HG03457 (cell line): Measurements from ENCODE around the gene DOCK4.

Experiments used
- ATAC-seq: cut with Tn5 transposase; IDR thresholded peaks from one replicate; pipeline ENCODE4 v1.9.1; 2021; ENCODE audit warnings: moderate number of reproducible peaks; ENCODE audit not compliant: unreplicated experiment

The DOCK4 gene

GRCh38 chr7:112215787-112216186 is 9.6 kb upstream of the DOCK4 start:
- no peak for ATAC-seq

GRCh38 chr7:112214883-112215282 is 8.7 kb upstream of the DOCK4 start:
- ATAC-seq: no peak

GRCh38 chr7:112214268-112214667 is 8.1 kb upstream of the DOCK4 start:
- no peak for ATAC-seq

GRCh38 chr7:112213735-112214134 is 7.5 kb upstream of the DOCK4 start:
- no peak for ATAC-seq

GRCh38 chr7:112212571-112212970 is 6.4 kb upstream of the DOCK4 start:
- no peak for ATAC-seq

GRCh38 chr7:112211348-112211907 is 5.2 kb upstream of the DOCK4 start:
- no peak for ATAC-seq

- no peak for ATAC-seq
These were observed 1.6 kb upstream of the DOCK4 start for GRCh38 chr7:112207765-112208164.

GRCh38 chr7:112206991-112207592 is 893 bp upstream of the DOCK4 start:
- no peak for ATAC-seq

- ATAC-seq: peak; percentile 0
These were observed 609 bp downstream of the DOCK4 start for GRCh38 chr7:112205343-112206237.

- no peak for ATAC-seq
These were observed 1.5 kb downstream of the DOCK4 start for GRCh38 chr7:112204499-112205342.

GRCh38 chr7:112203365-112203739 is 2.8 kb downstream of the DOCK4 start:
- ATAC-seq: no peak

GRCh38 chr7:112202816-112203215 is 3.4 kb downstream of the DOCK4 start:
- no peak for ATAC-seq

- no peak for ATAC-seq
These were observed 4.4 kb downstream of the DOCK4 start for GRCh38 chr7:112201839-112202238.

- no peak for ATAC-seq
These were observed 4.8 kb downstream of the DOCK4 start for GRCh38 chr7:112201411-112201810.

GRCh38 chr7:112199672-112200071 is 6.5 kb downstream of the DOCK4 start:
- no peak for ATAC-seq

- ATAC-seq: no peak
These were observed 7.1 kb downstream of the DOCK4 start for GRCh38 chr7:112199035-112199655.

GRCh38 chr7:112197322-112197721 is 8.9 kb downstream of the DOCK4 start:
- ATAC-seq: no peak

GRCh38 chr7:112195717-112196116 is 10.5 kb downstream of the DOCK4 start:
- no peak for ATAC-seq

- ATAC-seq: no peak
These were observed 12.2 kb downstream of the DOCK4 start for GRCh38 chr7:112193915-112194502.
